Cardiac fibroblast (primary cell): ENCODE data around the gene PKN1.
"Not testable (repeated sequence)": the region's sequence is repeated elsewhere in the genome, so short reads cannot be mapped to it uniquely, and the experiment has no call there.

Experiments used
- DNase-seq, 2 donors: peaks; one replicate each; pipeline versions ENCODE4 v3.0.0 to v3.0.0-alpha.2; 2010; ENCODE audit warnings: low read depth in 2 of 2
- H3K4me3 ChIP-seq, 2 donors: replicated peaks in 1 of 2; 1 replicate in 1 of 2; 2 replicates in 1 of 2; pipeline ENCODE4 v1.5.1; 2011; ENCODE audit warnings: low read depth in 2 of 2, low read length in 2 of 2, mild to moderate bottlenecking in 2 of 2, moderate library complexity in 1 of 2
- TF ChIP-seq, protein P1 (sequence below): IDR thresholded peaks from one replicate; pipeline ENCODE4 v1.5.1; 2011; ENCODE audit warnings: low read depth, mild to moderate bottlenecking, low read length, inconsistent platforms

The PKN1 gene

GRCh38 chr19:14502334-14503092 is 69.4 kb downstream of the PKN1 start:
- TF ChIP-seq, protein P1, sequence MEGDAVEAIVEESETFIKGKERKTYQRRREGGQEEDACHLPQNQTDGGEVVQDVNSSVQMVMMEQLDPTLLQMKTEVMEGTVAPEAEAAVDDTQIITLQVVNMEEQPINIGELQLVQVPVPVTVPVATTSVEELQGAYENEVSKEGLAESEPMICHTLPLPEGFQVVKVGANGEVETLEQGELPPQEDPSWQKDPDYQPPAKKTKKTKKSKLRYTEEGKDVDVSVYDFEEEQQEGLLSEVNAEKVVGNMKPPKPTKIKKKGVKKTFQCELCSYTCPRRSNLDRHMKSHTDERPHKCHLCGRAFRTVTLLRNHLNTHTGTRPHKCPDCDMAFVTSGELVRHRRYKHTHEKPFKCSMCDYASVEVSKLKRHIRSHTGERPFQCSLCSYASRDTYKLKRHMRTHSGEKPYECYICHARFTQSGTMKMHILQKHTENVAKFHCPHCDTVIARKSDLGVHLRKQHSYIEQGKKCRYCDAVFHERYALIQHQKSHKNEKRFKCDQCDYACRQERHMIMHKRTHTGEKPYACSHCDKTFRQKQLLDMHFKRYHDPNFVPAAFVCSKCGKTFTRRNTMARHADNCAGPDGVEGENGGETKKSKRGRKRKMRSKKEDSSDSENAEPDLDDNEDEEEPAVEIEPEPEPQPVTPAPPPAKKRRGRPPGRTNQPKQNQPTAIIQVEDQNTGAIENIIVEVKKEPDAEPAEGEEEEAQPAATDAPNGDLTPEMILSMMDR: no peak
- peak; percentile 55 to 61 for DNase-seq
- no peak overlapping the region for H3K4me3 ChIP-seq

DNA sequence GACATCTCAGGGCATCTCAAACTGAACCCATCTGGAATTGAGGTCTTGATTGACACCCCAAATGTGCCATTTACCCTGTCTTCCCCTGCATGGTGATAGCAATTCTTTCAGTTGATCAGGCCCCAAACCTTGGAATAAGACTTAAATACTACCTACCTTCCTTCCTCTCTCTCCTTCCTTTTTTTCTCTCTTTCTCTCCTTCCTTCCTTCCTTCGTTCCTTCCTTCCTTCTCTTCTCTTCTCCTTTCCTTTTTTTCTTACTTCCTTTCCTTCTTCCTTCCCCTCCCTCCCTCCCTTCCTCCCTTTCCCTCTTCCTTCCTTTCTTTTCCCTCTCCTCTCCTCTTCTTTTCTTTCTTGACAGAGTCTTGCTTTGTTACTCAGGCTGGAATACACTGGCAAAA is 70.2 kb downstream of the PKN1 start:
- H3K4me3 ChIP-seq: no peak overlapping the region
- DNase-seq: no peak
- TF ChIP-seq, protein P1: no peak

- DNase-seq: not testable (repeated sequence)
Observed at GRCh38 chr19:14504575-14504974, 71.5 kb downstream of the PKN1 start.

GRCh38 chr19:14505488-14506239 is 72.6 kb downstream of the PKN1 start:
- TF ChIP-seq, protein P1: peak; percentile 74
- no peak overlapping the region for H3K4me3 ChIP-seq
- DNase-seq: peak; percentile 74 to 87

More at GRCh38 chr19:14504575-14504974, 71.5 kb downstream of the PKN1 start:
- H3K4me3 ChIP-seq: not testable (repeated sequence)

DNA sequence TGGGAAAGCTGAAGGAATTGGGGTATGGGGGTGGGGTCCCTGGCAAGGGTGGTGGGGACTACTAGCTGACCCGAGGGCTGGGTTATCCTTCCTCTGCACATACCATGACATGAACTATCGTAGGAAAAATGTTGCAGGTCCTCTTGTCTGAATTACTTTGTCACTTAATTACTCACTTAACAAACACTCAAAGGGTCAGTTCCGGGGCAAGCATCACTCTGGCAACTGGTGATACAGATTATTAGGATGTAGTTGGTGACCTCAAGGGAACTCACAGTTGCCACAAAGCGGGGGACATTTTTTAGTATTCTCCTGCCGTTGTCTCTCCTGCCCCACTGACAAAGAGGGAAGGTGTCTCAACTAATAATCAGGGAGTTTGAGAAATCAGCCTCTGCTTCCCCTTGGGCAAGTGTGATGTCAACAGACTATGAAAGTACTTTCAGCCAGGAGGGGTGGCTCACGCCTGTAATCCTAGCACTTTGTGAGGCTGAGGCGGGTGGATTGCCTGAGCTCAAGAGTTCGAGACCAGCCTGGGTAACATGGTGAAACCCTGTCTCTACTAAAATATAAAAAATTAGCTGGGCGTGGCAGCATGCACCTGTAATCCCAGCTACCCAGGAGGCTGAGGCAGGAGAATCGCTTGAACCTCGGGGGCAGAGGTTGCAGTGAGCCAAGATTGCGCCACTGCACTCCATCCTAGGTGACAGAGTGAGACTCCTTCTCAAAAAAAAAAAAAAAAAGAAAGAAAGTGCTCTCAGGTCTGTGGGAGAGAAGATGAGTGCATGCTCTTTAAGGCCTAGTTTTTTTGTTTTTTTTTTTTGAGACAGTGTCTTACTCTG is 74.8 kb downstream of the PKN1 start:
- H3K4me3 ChIP-seq: no peak overlapping the region
- TF ChIP-seq, protein P1: no peak
- DNase-seq: peak; percentile 55 to 81

DNA sequence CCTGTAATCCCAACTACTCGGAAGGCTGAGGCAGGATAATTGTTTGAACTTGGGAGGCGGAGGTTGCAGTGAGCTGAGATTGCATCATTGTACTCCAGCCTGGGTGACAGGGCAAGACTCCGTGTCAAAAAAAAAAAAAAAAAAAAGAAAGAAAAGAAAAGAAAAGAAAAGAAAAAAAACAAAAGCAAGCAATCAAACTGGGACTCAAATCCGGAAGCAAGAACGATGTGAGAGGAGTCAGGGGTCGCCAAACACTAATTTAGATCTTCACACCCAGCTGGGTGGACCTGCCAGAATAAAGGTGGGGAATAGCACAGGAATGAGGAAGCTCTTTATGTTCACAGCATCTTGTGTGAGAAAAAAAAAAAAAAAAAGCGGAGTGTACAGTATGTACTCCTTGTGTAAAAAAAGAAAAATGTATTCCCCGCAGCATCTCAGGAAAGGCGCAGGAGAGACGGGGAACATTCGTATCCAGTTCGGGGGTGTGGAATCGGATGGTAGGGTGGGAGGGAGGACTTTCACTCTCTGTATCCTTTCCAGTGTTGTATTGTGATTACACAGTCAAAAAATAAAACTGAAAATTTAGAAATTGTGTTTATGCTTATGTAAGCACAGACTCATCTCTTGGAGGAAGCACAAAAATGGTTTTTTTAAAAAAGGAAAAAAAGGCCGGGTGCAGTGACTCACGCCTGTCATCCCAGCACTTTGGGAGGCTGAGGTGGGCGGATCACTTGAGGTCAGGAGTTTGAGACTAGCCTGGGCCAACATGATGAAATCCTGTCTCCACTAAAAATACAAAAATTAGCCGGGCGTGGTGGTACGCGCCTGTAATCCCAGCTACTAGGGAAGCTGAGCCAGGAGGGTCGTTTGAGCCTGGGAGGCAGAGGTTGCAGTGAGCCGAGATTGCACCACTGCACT is 77.5 kb downstream of the PKN1 start:
- TF ChIP-seq, protein P1: no peak
- DNase-seq: peak; percentile 83 to 93
- peak overlapping the region; percentile 1 to 46 for H3K4me3 ChIP-seq
